ENCODE measurements around the gene APOLD1.
"Not testable (repeated sequence)": the region's sequence is repeated elsewhere in the genome, so short reads cannot be mapped to it uniquely, and the experiment has no call there.

Gene APOLD1

DNA sequence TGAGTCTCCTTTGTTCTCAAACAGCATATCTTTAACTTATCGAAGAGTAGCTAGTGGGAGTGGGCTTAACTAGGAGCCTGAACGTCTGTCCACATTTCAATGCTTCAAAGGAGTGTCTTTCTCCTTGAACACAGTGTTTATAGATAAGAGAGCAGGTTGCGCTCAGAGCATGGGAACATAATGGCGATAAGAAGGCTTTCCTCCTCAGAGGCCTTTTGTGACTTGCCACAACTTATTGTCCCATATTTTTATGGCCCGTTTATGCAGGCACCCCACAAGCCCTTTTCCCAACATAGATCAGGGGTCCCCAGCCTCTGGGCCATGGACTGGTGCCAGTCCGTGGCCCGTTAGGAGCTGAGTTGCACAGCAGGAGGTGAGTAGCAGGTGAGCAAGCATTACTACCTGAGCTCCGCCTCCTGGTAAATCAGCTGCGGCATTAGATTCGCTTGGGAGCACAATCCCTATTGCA lies 25.1 kb downstream of the APOLD1 start:
- DNase-seq: peak; percentile 1

- DNase-seq: no peak
Measured at GRCh38 chr12:12811343-12811742, 25.9 kb downstream of the APOLD1 start.

DNA sequence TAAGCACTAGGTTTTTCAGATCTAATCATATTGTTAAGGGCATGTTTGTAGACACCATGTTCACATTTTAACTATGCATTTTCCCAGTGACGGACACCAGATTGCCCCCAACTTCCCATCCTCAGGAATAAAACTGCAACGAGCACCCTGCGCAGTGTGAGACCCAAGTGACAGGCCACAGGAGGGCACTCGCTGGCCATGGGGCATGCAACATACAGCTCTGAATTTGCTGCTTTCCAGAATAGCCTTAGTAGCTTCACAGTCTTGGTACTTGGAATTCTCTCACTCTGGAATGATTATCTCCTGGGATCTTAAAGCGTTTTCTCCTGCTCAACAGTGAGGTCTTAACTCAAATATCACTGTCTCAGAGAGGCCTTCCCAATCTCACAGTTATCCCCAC lies 26.7 kb downstream of the APOLD1 start:
- DNase-seq: no peak

DNA sequence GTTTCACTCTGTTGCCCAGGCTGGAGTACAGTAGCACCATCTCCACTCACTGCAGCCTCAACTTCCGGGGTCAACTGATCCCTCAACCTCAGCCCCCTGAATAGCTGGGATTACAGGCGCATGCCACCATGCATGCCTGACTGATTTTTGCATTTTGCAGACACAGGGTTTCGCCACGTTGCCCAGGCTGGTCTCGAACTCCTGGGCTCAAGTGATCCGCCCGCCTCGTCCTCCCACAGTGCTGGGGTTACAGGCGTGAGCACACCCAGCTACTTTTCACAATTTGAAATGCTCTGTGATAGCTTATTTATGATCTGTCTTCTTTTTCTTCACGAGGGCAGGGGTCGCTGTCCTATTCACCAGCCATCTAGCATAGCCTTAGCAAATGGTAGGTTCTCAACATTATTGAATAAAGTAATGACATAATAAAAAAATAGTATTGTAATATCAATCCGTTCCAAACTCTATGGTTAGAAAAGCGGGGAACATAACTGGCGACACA lies 27.2 kb downstream of the APOLD1 start:
- no peak for DNase-seq

GRCh38 chr12:12813120-12814101 lies 28.0 kb downstream of the APOLD1 start, which contains the start of gene DDX47:
Gene DDX47 (plus strand): TSS chr12:12813346. CDS start chr12:12813368, 22 bp downstream.
- DNase-seq: peak; percentile 81

DNA sequence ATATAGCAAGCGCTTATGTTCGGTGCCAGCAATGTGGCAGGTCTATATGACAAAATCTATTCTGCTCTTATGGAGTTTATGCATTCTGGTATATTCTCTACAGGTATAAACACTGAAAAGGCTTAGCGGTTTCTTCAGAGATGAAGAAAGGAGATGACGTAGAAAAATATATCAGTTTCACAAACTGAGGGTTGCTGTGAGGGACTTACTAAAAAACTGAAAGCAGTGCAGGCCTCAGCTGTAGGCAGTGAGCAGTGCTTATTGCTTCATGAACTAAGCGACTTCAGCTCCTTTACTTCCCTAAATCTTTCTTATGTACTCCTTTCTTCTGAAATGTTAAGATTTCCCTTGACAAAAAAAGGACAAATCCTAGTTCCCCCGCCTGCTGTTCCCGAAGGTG lies 32.2 kb downstream of the APOLD1 start:
- DNase-seq: no peak

DNA sequence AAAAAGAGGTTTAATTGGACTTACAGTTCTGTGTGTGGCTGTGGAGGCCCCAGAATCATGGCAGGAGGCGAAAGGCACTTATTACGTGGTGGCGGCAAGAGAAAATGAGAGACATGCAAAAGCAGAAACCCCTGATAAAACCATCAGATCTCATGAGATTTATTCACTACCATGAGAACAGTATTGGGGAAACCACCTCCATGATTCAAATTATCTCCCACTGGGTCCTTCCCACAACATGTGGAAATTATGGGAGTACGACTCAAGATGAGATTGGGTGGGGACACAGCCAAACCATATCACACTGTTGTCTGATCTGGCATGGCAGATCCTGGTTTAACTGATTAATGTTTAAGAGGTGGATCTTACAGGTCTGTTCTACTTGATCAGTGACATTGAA lies 33.2 kb downstream of the APOLD1 start:
- DNase-seq: no peak

DNA sequence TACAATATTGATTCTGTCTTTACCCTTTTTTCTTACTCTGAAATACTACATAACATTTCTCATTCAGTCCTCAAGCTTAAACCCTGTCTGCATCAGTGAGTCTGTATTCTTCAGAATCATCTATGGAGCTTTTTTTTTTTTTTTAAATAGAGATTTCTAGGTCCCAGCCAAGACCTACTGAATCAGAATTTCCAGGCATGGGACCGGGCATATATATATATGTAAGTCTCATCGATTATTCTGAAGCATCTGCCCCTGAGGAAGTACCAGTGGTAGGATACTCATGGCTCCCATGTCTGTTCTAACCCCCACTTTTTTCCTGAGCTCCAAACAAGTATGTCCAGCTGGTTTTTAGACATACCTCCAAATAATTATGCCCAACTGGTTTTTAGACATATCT lies 33.8 kb downstream of the APOLD1 start:
- no peak for DNase-seq

DNA sequence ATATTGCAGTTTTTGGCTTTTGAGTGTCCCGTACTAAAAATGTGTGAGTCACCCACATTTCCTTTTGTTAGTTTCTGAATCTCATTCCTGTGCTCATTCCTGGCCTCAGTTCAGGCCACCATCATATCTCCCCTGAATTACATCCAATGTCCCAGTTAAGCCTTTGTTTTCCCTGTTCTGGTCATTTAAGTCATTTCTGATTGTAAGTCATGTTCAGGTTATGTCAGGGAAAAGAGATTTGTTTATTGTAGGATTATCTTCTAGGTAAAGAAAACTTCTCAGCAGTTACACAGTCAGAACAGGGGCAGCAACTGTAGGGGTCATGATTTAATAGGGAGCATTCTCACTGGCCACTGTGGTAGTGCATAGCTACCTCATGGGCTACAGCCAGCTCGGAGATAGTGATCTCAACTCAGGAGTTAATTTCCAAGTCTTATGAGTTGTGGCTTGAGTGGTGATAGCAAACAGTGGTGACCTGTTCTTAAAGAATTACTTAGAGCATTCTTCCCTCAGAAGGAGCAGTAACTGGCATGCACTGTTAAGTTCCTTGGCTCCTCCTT lies 34.4 kb downstream of the APOLD1 start:
- DNase-seq: no peak

DNA sequence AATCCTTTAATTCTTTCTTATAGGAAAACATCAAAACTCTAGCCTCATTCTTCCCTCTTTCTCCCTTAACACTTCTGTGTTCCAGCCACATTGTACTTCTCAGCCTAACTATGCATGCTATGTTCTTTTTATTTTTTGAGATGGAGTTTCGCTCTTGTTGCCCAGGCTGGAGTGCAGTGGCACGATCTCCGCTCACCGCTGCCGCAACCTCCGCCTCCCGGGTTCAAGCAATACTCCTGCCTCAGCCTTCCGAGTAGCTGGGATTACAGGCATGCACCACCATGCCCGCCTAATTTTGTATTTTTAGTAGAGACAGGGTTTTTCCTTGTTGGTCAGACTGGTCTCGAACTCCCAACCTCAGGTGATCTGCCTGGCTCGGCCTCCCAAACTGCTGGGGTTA lies 34.9 kb downstream of the APOLD1 start:
- DNase-seq: not testable (repeated sequence)

DNA sequence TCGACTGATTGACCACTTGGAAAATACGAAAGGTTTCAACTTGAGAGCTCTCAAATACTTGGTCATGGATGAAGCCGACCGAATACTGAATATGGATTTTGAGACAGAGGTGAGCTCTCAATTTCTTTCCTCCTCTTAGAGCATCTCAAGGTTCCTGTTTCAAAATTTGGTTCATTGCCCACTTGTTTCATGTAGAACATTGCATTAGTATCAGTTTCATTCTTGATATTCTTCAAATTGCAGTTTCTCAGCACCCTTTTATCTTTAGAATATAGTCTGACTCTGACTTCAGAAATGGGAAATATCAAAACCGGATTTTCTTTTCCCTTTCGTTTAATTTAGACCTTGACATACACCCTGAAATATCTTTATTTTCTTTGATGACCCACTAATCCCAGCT lies 36.5 kb downstream of the APOLD1 start:
- DNase-seq: no peak

- DNase-seq: no peak
Measured at GRCh38 chr12:12822886-12823285, 37.4 kb downstream of the APOLD1 start.

- DNase-seq: no peak
Measured at GRCh38 chr12:12823300-12823699, 37.8 kb downstream of the APOLD1 start.

DNA sequence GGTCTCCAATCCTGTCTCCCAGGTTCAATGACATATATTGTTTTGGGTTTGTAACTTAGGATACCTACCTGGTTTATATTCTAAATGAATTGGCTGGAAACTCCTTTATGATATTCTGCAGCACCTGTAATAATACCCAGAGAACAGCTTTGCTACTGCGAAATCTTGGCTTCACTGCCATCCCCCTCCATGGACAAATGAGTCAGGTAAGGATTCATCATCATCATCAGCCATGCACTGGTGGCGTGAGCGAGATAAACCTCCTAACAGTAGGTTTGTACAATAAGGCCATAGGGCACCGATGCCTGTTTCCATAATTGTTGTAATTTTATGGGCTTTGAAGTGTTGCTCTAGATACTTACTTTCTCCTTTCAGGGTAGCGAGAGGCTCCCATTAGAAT lies 38.4 kb downstream of the APOLD1 start:
- no peak for DNase-seq

DNA sequence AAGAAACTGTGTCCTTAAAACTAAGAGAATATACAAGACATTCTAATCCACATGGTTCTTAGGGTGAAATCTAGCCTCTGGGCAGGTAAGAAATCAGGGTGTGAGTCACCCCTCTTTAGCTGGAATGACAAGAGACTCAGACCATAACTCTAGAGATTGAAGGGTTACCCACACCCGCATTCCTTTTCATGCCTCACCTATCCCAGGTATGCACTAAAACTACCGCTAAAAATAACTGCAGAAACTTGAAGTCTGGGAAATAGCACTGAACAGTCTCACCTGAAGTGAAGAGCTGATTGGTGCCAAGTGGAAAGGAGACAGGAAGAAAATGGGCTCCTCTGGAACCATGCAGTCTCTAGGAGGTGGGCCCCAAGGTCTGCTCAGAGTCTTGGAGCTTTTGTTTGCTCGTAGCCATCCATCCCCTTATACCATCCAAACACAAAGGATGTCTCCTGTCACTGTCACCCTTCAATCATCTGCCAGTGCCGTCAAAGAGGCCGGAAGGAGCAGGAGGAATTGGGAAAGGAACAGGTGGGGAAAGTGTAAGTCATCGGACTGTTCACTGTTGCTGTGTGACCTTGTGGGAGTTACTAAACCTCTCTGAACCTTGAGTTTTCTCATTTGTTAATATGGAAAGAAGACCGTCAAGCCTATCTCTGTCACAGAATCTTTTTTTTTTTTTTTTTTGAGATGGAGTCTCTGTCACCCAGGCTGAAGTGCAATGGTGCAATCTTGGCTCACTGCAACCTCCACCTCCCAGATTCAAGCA lies 50.1 kb downstream of the APOLD1 start:
- no peak for DNase-seq

GRCh38 chr12:12836571-12836970 lies 51.1 kb downstream of the APOLD1 start:
- no peak for DNase-seq

DNA sequence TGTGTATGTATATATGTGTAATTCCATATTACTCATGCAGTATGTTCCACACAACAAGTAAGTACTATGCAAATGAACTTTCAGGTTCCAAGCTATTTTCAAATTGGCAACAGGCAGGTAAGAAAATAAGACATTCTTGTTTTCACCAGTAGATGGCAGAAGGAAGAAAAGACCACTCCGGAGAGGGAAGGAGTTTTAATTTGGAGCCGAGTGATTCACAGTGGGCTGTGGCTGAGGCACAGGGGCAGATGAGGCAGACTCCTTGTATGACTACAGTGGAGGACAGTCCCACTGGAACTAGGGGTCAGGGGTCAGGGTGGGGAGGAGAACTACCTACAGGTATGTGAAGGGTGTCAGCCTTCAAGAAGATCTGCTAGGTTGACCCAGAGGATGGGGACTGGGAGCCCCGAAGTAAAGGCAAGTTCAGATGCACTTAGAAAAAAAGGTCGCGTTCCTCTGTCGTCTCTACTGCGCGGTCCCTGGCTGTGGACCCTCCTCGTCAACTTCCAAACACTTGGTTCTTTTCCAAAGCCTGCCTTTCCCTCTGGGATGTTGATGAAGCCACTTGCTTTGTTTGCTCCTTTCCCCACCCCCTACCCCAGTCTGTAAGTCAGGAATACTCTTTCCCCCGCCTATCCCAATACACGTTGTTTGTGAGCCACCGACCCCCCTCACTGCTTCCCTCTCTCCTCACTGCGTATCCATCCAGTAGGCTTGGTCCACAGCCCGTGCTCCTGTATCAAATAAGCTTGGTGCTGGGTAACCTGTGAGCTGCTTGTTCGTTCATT lies 51.8 kb downstream of the APOLD1 start:
- DNase-seq: peak; percentile 7

DNA sequence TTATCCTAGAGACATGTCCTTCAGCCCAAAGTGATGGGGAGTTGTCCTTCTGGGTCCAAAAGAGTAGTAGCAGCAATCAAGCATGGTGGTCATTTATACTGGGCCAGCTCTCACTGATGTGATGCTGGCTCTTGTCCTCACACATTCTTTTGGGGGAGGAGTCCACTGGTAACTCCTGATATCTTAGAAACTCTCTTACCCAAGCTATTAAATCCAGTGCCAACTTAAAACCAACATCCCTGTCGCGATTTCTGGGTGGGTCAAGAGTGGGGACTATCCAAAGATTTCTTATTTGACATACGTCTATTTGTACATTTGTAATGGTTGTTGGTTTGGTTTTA lies 52.3 kb downstream of the APOLD1 start:
- DNase-seq: no peak

- no peak for DNase-seq
Measured at GRCh38 chr12:12839003-12839395, 53.5 kb downstream of the APOLD1 start.

DNA sequence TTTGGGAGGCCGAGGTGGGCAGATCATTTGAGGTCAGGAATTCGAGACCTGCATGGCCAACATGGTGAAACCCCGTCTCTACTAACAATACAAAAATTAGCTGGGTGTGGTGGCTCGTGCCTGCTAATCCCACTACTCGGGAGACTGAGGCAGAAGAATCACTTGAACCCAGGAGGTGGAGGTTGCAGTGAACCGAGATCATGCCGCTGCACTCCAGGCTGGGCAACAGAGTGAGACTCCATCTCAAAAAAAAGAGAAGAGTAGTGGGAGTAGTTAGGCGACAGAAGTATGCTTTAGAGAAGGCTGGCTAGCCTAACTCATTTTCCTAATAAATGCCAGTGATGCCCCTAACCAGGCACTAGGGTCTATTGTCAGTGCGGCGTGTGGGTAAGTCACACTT lies 54.0 kb downstream of the APOLD1 start:
- DNase-seq: not testable (repeated sequence)

DNA sequence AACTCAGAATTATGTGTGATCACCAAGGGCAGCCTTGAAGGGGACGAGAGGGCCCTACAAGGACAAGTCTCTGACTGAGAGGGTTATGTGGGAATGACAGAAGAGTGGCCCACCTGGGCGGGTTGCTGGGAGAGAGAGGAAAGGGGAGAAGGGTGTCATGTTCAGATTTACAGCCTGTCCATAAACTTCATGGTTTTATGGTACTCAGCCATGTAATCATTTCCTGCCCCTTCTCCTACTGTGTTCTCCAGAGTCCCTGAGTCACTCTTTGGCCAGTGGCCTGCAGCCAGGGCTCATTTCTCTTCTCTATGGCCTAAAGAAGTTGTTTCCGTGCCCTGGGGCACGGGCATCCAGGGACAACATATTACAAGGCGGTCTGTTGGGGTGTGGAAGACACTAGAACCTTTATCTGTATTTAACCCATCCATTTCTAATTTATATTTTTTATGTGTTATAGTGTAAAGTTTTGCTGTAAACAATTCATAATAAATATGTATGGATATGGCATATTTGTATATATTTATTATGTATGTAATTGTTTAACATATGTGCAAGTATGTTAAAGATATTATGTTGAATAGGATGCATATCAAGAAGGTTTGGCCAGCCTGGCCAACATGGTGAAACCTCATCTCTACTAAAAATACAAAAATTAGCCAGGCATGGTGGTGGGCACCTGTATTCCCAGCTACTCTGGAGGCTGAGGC lies 54.6 kb downstream of the APOLD1 start:
- no peak for DNase-seq

- DNase-seq: no peak
Measured at GRCh38 chr12:12840580-12840899, 55.1 kb downstream of the APOLD1 start.

Measured in NCI-H1092 (cell line).